HUDEP-2 (cell line): ENCODE data around the gene CALCOCO1.
A peak's percentile ranks its signal among the peaks of the same experiment; 100 is the strongest.
"Not testable (repeated sequence)": the region's sequence is repeated elsewhere in the genome, so short reads cannot be mapped to it uniquely, and the experiment has no call there.

Experiments
- DNase-seq, 76 experiments: peaks; one replicate each; lab custom pipeline; 2025; ENCODE audit not compliant: unreplicated experiment in 76 of 76; lab: John Stamatoyannopoulos, UW

CALCOCO1 gene

GRCh38 chr12:53701518-53702264 is 25.6 kb downstream of the CALCOCO1 start:
- peak in 63 of 76 experiments; percentile 3 to 82 (median 49) for DNase-seq

- no peak for DNase-seq
These were observed 26.7 kb downstream of the CALCOCO1 start for GRCh38 chr12:53700567-53700966.

- no peak for DNase-seq
These were observed 27.6 kb downstream of the CALCOCO1 start for GRCh38 chr12:53699678-53700025.

GRCh38 chr12:53698948-53699677 is 28.1 kb downstream of the CALCOCO1 start:
- no peak for DNase-seq

GRCh38 chr12:53696655-53697331 is 30.5 kb downstream of the CALCOCO1 start:
- DNase-seq: no peak

- DNase-seq: peak in 22 of 76 experiments; percentile 1 to 46 (median 20)
These were observed 31.0 kb downstream of the CALCOCO1 start for GRCh38 chr12:53696285-53696654.

GRCh38 chr12:53695152-53696145 is 31.8 kb downstream of the CALCOCO1 start:
- DNase-seq: peak in 2 of 76 experiments; percentile 6 to 17

- no peak for DNase-seq
These were observed 32.5 kb downstream of the CALCOCO1 start for GRCh38 chr12:53694756-53695151.

GRCh38 chr12:53688134-53688533 is 39.1 kb downstream of the CALCOCO1 start:
- DNase-seq: no peak

- no peak for DNase-seq
These were observed 40.8 kb downstream of the CALCOCO1 start for GRCh38 chr12:53686436-53686835.

- DNase-seq: no peak
These were observed 42.5 kb downstream of the CALCOCO1 start for GRCh38 chr12:53684654-53685220.

GRCh38 chr12:53683983-53684382 is 43.3 kb downstream of the CALCOCO1 start:
- no peak for DNase-seq

GRCh38 chr12:53683494-53683893 is 43.8 kb downstream of the CALCOCO1 start:
- no peak for DNase-seq

- DNase-seq: not testable (repeated sequence)
These were observed 47.2 kb downstream of the CALCOCO1 start for GRCh38 chr12:53680061-53680460.

- no peak for DNase-seq
These were observed 49.5 kb downstream of the CALCOCO1 start for GRCh38 chr12:53677800-53678148.

- DNase-seq: no peak
These were observed 50.0 kb downstream of the CALCOCO1 start for GRCh38 chr12:53677016-53677799.

GRCh38 chr12:53676656-53677015 is 50.6 kb downstream of the CALCOCO1 start:
- DNase-seq: peak in 1 of 76 experiments; percentile 34

GRCh38 chr12:53675701-53676607 is 51.3 kb downstream of the CALCOCO1 start, which contains the start of gene ATP5MC2:
Gene ATP5MC2 (minus strand): TSS chr12:53676083. CDS start chr12:53672614, 3,469 bp downstream.
- peak in 75 of 76 experiments; percentile 76 to 98 (median 96) for DNase-seq
